K562 (cell line): Measurements from ENCODE around the gene TAF3.

ENCODE experiments used
- CBFA2T2 ChIP-seq: fragments of 450-650 bp; conservative IDR thresholded peaks from 2 replicates; pipeline ENCODE4 v1.6.1; 2017; ENCODE audit warnings: mild to moderate bottlenecking
- CBFB ChIP-seq: sonication (generic); formaldehyde crosslinking; IDR thresholded peaks from 2 replicates; pipeline ENCODE4 v1.4.0; 2020; ENCODE audit warnings: mild to moderate bottlenecking, missing genetic modification reagents
- CBX2 ChIP-seq: fragments of 200-600 bp; sonication (generic); IDR thresholded peaks from one replicate; pipeline ENCODE4 v1.6.1; 2012; ENCODE audit warnings: mild to moderate bottlenecking, low read length, inconsistent platforms; ENCODE audit not compliant: insufficient read depth, poor library complexity, severe bottlenecking
- CEBPB ChIP-seq: fragments of 450-650 bp; IDR thresholded peaks from 2 replicates; pipeline ENCODE4 v1.6.1; 2016; ENCODE audit warnings: missing genetic modification characterization, missing compliant biosample characterization
- EGR1 ChIP-seq: fragments of 450-650 bp; conservative IDR thresholded peaks from 2 replicates; pipeline ENCODE4 v1.6.1; 2017; ENCODE audit warnings: mild to moderate bottlenecking
- HIVEP1 ChIP-seq: fragments of 250-450 bp; sonication (Bioruptor Pico); IDR thresholded peaks from 2 replicates; pipeline ENCODE4 v1.4.0; 2020; ENCODE audit warnings: mild to moderate bottlenecking
- MTA2 ChIP-seq: fragments of 450-650 bp; IDR thresholded peaks from 2 replicates; pipeline ENCODE4 v1.6.1; 2016; ENCODE audit warnings: low read depth
- NR2C1 ChIP-seq, 2 experiments: fragments of 450-650 bp; IDR thresholded peaks; 2 replicates each; pipeline ENCODE4 v1.6.1; 2017; ENCODE audit warnings: mild to moderate bottlenecking in 2 of 2, antibody characterized with exemption in 1 of 2, inconsistent platforms in 1 of 2, missing compliant biosample characterization in 1 of 2, missing genetic modification characterization in 1 of 2
- SAFB2 ChIP-seq: fragments of 200-400 bp; formaldehyde crosslinking; IDR thresholded peaks from 2 replicates; pipeline ENCODE4 v1.6.1; 2018; ENCODE audit warnings: borderline replicate concordance, low read length, low read depth, moderate library complexity; ENCODE audit not compliant: severe bottlenecking
- SMC3 ChIP-seq: conservative IDR thresholded peaks from 2 replicates; pipeline ENCODE4 v1.6.1; 2011; ENCODE audit warnings: low read depth, low read length, improper control_type of control experiment; ENCODE audit not compliant: insufficient read depth
- TCF7L2 ChIP-seq: fragments of 150-350 bp; IDR thresholded peaks from 2 replicates; pipeline ENCODE4 v1.6.1; 2016; ENCODE audit warnings: low read depth, mild to moderate bottlenecking, low read length, moderate library complexity
- ZNF134 ChIP-seq: fragments of 250-450 bp; sonication (Bioruptor Pico); conservative IDR thresholded peaks from 2 replicates; pipeline ENCODE4 v1.4.0; 2020
- TF ChIP-seq, protein P1 (sequence below): sonication (generic); formaldehyde crosslinking; IDR thresholded peaks from 2 replicates; pipeline ENCODE4 v1.9.0; 2022; ENCODE audit warnings: mild to moderate bottlenecking, missing genetic modification reagents

DNA sequence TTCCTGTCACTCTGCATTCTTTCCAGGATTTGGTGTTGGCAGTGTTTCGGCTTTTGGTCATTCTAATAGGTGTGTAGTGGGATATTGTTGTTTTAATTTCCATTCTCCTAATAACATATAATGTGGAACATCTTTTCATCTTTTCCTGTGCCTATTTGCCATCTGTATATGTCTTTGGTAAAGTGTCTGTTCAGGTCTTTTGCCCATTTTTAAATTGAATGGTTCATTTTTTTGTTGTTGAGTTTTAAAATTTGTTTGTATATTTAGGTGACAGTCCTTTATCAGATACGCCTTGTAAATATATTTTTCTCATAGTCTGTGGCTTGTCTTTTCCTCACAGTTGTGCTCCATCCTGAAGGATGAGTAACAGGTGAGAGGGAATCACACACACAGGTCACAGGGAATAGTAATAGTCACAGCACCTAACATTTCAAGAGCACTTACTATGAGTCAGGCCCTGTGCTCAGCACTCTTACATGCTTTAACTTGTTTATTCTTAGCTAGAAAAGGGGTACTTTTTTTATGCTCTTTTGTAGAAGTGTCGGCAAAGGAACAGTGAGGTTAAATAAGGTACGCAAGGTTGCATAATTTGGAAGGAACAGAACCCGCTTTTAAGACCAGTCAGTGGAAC, 119.1 kb downstream of the TAF3 start:
- TF ChIP-seq CBFA2T2, result no peak
- no peak for TF ChIP-seq SAFB2
- TF ChIP-seq, protein P1, sequence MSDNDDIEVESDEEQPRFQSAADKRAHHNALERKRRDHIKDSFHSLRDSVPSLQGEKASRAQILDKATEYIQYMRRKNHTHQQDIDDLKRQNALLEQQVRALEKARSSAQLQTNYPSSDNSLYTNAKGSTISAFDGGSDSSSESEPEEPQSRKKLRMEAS (CRISPR knock-in tag), result no peak
- no peak for TF ChIP-seq NR2C1 (IDR thresholded peaks at IDR 0.05)
- no peak for TF ChIP-seq NR2C1 (tag; IDR thresholded peaks at IDR 0.05)
- no peak for TF ChIP-seq SMC3
- TF ChIP-seq MTA2, result no peak
- no peak for TF ChIP-seq TCF7L2
- TF ChIP-seq CBFB, result no peak
- no peak for TF ChIP-seq EGR1
- no peak for TF ChIP-seq CBX2
- no peak for TF ChIP-seq HIVEP1 (CRISPR knock-in tag)
- no peak for TF ChIP-seq ZNF134
- TF ChIP-seq CEBPB (tag), result no peak
